ENCODE results near the gene PDE4D.
"Not testable (repeated sequence)": the region's sequence is repeated elsewhere in the genome, so short reads cannot be mapped to it uniquely, and the experiment has no call there.

PDE4D gene

DNA sequence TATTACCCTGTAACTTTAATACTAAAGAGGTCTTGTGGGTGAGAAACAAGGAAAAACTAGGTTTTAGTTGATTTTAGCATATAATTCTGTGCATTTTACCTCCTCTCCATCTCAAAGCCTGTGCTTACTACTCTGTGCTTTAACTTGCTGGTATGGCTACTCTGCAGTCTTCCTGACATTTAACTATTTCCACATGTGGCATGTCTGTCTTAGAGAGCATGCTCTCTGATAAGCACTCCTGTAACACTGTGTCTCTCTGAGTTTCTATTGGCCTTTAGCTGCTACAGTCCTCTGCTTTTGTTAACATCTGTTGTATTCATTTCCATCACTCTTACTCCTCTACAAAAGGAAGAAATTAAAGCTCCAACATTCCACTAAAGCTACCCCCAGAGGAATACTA lies 892.4 kb downstream of the PDE4D start:
- DNase-seq (ENCODE audit: low read depth in 4 of 4, low spot score in 1 of 4), result no peak

DNA sequence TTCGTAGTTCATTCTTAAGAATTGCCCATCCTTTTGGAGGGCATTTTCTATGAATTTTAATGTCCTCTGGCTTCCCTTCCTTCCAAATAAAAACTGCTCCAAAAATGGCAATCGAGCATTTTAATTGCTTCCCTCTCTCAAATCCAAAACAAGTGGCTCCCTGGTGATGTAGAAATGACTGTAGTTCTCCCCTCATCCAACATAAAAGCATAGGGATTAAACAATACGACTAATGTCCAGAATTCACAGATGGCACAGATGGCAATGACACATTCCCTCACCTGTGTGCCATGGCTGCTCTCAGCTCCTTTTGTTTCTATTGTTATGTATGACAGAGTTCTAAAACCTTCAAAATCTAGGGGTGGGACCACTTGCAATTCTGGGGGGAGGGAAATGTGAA lies 893.3 kb downstream of the PDE4D start:
- DNase-seq (ENCODE audit: low read depth in 4 of 4, low spot score in 1 of 4), result no peak

DNA sequence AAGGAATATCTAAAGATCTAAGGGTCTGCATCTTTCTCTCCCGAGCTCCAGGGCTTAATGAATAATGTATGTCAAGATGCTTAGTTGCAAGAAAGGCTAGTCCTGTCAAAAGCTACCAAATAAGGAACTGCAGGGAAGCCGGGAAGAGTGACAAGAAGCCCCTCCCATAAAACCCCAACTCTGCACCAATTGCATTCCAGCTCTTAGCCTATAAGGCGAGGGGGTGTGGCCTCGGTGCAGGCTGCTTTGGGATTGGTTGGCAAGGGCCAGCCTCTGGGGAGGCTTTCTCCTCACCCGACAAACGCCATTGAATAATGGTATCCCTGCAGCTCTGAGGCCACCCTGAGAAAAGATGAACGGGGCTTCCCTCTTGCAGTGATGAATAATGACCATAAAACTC lies 893.7 kb downstream of the PDE4D start:
- DNase-seq (ENCODE audit: low read depth in 4 of 4, low spot score in 1 of 4), result no peak

DNA sequence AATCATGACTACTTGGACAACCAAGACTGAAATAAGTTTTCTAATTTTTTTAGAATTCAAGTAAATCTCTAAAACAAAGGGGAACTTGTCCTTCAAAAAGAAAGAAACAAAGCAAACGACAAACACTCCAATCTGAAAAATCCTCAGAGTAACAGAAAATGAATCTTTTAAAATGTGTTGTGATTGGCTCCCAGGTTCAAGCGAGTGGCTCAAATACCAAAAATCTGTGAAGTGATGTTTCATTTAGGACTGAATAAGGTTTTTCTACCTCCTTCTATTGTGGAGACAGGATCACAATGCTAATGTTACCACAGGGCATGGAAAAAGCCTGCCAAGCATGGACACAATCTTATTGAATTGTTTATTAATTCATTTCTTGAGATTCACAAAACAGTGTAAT lies 895.0 kb downstream of the PDE4D start:
- no peak for DNase-seq (ENCODE audit: low read depth in 4 of 4, low spot score in 1 of 4)

DNA sequence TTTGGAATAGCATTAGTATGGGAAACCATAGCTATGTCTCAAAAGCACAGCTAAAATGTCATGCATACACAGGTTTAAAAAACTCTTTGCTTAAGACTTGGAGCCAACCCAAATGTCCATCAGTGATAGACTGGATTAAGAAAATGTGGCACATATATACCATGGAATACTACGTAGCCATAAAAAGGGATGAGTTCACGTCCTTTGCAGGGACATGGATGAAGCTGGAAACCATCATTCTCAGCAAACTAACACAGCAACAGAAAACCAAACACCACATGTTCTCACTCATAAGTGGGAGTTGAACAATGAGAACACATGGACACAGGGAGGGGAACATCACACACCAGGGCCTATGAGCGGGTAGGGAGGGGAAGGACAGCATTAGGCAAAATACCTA lies 897.7 kb downstream of the PDE4D start:
- DNase-seq (ENCODE audit: low read depth in 4 of 4, low spot score in 1 of 4), result not testable (repeated sequence)

DNA sequence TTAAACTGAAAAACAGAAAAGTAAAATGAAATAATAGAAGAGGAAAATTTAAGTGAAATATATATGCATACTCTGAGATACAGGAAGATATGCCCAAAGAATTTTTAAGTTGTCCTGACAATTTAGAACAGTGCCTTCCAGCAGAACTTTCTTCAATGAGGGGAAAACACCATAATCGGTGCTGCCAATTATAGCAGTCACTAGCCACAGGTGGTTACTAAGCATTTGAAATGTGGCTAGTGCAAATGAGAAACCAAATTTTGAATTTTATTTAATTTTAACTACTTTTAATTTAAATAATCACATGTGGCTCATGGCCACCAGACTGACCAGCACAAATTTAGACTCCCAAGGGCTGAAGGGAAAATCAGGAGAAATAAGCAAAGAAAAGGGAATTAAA lies 900.1 kb downstream of the PDE4D start:
- DNase-seq (ENCODE audit: low read depth in 4 of 4, low spot score in 1 of 4), result no peak

DNA sequence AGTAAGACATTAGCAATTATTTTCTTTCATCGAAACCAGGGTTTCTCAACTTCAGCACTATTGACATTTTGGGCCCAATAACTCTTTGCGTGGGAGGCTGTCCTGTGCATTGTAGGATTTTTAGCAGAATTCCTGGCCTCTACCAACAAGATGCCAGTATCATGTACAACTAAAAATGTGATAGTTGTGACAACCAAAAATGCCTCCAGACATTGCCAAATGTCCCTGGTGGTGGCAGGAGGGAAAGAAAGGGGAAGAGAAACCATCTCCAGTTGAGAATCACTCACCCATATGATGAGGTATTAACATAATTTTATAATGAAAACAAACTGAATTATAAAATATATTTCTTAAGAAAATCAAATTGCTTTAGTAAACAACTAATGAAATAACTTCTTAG lies 904.6 kb downstream of the PDE4D start:
- DNase-seq (ENCODE audit: low read depth in 4 of 4, low spot score in 1 of 4), result no peak

DNA sequence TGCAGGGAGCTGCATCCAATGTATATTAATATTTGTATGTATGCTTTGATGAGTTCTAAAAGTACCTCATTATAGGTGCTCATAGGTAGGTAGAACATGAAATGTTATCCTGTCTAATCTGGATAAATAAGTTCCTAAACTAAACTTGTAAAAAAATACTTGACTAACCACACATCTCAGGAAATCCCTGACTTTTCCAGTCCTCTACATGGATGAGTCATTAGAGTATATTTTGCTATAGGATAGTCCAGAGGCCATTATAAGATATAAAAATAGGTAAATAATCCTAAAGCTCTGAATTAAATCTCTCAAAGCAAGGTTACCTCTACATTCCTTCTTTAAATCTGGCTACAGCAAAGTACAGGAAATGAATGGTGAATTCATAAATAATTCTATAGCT lies 906.3 kb downstream of the PDE4D start:
- DNase-seq (ENCODE audit: low read depth in 4 of 4, low spot score in 1 of 4), result no peak

DNA sequence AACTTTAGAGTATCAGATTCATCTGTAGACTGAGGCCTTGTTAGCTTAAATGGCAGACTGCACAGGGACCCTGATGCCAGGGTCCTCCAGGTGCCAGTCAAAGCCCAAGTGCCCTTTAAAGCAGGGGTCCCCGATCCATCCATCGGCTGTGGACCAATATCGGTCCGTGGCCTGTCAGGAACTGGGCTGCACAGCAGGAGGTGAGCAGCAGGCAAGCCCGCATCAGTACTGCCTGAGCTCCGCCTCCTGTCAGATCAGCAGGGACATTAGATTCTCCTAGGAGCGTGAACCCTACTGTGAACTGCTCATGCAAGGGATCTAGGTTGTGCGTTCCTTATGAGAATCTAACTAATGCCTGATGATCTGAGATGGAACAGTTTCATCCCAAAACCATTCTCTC lies 907.2 kb downstream of the PDE4D start:
- DNase-seq (ENCODE audit: low read depth in 4 of 4, low spot score in 1 of 4), result no peak

DNA sequence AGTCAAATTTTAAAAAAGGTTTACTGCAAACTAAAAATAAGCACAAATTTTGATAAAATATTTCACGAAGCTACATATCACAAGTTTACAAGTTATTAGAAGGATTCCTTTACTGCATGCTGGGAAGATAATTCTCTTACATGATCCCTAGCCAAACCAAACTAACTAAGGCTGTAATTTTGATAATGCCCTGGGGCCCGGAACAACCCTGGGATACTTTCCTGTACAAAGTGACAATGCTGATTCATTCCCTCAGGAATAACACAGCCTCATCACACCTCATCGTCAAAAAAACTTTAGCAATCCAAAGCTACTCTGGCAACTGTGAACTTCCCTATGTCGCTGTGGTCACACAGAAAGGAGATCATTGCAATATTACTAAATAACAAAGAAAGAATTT lies 907.8 kb downstream of the PDE4D start:
- DNase-seq (ENCODE audit: low read depth in 4 of 4, low spot score in 1 of 4), result no peak

DNA sequence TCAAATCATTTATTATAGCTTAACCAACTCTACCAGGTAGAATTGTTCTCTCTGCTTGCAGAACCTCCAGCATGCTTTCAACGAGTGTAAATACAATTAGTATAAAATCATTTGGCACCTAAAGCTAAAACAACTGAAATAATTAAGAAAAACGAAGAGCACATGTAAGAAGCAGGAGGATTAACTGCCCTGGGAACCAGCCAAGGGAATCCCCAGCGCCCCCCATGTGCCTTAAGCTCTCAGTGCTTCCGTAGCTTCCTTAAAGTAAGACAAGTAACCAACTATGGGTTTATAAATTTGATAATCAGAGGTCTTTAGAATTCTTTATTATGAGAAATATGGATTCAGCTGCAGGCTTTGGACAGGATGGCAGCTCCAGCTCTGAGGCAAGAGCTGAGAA lies 908.2 kb downstream of the PDE4D start:
- DNase-seq (ENCODE audit: low read depth in 4 of 4, low spot score in 1 of 4), result no peak

DNA sequence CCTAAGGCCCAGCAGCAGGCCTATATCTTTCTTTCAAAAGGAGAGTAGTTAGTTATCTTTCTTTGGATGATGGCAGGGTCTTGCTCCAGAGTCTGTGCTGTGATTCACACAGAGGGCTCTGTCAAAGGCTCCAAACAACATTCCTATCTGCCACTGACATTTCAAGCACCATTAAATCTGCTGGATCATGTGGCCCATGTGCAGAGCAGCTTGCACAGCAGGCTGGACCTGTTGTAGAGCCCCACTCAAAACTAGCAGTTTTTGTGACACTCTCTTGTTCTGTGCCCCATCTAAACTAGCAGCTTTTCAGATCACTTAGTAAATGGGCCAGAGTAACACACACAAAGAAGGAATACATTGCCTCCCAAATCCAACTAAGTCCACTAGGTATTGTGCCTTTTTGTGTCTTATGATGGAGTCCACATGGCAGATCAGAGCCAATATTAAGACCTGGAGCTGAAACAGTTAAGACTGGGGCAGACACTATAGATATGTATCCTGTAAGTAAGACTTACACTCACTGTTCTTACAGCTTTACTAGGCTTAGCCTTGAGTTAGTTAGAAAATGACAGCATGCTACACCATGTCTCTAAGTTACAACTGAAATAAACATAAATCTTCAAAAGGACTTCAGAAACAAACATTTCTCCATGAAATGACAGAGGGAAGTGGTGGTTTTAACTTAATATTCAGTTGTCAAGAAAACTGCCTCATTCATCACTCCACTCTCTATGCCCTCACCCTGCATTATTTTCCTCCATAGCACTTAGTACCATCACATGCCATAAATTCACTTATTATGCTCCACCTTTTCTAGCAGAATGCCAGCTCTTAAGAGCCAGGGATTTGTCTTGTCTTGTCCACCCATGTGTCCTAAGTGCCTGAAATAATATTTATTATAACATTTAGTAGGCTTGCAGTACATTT lies 909.7 kb downstream of the PDE4D start:
- no peak for DNase-seq (ENCODE audit: low read depth in 4 of 4, low spot score in 1 of 4)

DNA sequence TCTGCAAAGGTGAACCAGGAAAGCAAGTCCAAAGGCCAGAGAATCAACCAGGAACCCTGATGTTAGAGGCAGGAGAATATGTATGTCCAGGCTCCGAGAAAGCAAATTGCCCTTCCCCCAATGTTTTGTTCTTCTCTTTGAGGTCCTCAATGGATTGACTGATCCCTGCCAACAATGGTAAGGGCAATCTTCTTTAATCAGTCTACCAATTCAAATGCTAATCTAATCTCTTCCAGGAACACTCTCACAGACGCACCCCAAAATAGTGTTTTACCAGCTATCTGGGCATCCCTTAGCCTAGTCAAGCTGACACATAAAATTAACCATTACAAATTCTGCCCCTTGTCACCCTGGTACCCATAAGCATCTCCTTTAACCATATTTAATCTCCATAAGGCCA lies 912.6 kb downstream of the PDE4D start:
- no peak for DNase-seq (ENCODE audit: low read depth in 4 of 4, low spot score in 1 of 4)

DNA sequence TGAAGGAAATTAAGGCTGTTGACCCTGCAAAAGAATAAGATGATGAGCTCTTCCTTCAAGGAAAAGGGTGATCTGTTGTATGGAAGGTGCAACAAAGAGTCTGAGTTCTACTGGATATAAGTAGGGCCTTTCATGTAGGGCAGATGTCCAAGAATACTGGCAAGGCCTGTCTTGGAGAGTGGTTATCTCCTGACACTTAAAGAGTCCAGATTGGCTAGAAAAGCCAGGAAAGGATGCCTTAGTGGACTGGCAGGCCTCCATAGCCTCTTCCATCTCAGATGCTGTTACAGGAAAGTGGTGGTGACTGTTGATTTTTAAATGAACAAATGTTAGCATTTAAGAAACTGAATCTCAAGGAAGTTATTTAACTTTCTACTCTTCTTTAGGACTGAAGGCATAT lies 914.4 kb downstream of the PDE4D start:
- DNase-seq (ENCODE audit: low read depth in 4 of 4, low spot score in 1 of 4), result no peak

DNA sequence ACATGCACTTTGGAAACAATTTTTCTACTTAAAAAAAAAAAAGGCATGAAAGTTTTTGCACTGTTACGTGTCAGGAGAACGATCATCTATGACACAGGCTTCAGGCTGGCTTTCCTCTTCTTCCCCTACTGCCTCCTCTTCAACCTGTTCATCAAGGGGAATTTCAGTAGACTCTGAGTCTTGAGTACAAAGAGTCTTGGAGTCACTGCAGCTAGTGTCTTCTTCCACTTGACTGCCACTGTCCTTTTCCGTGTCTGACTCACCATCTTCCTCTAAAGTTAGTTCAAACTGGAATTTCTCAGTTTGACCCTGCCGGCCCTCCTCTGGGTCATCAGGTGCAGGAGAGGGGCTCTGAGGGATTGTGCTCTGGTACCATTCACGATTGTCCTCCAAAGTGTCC lies 918.9 kb downstream of the PDE4D start:
- no peak for DNase-seq (ENCODE audit: low read depth in 4 of 4, low spot score in 1 of 4)

DNA sequence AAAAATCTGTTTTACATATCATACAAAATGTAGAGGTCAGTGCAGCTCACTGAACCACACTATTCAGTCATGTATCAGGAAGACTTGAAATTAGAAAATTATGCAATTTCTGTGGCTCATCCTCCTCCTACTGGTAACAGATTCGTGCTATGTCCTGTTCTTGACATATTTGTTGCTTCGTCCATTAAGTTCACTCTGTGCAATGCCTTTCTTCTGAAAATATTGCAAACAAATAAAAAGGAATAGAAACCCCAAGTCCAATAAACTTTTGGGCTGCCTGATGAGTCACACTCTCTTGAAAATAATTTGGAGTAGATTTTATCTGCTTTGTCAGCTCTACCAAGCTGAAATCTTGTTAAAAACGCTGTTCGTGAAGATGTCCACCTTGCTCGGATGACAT lies 919.4 kb downstream of the PDE4D start:
- DNase-seq (ENCODE audit: low read depth in 4 of 4, low spot score in 1 of 4), result no peak

DNA sequence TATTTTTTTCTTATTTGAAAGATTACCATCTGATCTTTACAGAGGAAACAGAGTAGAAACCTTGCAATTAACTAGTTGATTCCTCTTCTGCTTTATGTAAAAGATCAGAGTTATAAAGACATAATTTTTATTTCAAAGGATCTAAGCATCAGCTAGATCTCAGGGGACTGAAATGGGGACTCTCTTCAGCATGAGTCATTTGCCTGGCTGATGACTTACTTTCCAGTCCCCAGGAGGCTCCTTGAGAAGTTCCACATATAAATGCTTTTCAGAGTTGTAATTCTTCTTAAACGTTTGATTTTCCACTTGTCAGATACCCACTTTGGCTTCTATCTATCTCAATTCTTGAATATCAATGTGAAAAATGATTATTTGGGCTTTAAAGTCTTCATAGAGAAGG lies 921.2 kb downstream of the PDE4D start:
- no peak for DNase-seq (ENCODE audit: low read depth in 4 of 4, low spot score in 1 of 4)

DNA sequence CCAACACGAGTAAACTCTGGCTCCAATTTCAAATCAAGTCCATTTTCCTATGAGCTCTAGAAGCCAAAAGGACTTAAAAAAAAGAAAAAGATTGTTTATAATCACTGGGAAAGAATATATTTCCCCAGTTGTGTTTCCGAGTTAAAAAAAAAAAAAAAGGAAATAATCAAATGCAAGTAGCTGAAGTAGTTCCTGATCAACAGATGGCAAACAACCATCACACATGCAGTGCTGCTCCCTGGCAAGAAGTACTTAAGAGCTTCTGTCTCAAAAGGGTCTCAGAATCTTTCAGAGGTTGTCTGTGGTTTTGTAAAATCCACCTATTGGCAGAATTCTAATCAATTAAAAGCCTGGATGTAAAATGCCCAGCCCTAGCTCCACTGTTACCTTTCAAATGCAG lies 922.8 kb downstream of the PDE4D start:
- DNase-seq (ENCODE audit: low read depth in 4 of 4, low spot score in 1 of 4), result no peak

DNA sequence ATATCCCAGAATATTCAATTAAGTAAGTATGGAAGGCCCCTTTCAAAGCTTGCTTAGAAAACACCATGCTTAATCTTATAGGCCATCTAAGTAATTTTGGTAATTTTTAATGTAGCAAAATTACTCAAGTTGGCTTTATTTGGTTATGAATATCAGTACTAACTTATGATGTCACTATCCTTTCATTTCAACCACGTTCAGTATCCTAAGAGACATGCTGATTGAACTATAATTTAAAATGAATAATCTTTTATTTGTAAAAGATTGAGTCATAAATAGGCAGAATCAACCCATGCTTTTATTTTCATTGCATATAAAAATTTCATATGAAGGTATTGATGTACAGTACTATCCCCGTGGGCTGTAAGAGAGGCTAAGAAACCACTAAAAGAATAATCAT lies 923.7 kb downstream of the PDE4D start:
- no peak for DNase-seq (ENCODE audit: low read depth in 4 of 4, low spot score in 1 of 4)

DNA sequence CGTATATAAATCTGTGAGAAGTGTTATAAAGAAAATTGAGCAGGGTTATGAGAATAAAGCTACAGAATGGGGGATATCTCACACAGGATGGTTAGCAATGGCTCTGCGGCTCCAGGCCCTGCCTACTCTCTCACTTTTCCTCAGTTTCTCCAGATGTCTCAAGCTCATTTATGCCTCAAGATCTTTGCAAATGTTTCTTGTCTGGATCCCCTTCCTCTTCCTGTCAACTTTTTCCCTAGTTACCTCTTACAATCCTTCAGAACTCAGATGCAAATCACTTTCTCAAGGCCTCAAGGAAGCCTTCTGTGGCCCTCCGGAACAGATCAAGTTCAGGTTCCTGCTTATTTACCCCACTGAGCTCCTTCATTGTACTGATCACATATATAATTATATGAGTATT lies 924.3 kb downstream of the PDE4D start:
- no peak for DNase-seq (ENCODE audit: low read depth in 4 of 4, low spot score in 1 of 4)

DNA sequence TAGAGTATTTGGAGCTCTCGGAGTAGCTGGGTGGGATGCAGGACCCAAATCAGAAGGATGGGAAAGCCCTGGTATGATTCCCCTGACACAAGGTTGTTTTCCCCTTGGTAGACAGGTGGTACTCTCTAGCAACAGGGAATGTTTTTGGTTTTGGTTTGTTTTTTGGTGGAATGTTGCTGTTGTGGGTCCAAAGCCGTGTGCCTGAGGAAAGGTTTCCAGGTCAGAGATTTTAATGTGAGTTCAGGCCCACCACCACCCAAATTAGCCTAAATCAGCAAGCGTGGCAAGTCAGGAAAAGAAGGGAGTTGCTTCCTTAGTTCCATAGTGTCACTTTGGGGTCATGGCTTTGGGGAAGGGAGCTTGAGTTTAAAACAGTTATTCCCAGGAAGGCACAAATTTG lies 925.2 kb downstream of the PDE4D start:
- DNase-seq (ENCODE audit: low read depth in 4 of 4, low spot score in 1 of 4), result no peak

DNA sequence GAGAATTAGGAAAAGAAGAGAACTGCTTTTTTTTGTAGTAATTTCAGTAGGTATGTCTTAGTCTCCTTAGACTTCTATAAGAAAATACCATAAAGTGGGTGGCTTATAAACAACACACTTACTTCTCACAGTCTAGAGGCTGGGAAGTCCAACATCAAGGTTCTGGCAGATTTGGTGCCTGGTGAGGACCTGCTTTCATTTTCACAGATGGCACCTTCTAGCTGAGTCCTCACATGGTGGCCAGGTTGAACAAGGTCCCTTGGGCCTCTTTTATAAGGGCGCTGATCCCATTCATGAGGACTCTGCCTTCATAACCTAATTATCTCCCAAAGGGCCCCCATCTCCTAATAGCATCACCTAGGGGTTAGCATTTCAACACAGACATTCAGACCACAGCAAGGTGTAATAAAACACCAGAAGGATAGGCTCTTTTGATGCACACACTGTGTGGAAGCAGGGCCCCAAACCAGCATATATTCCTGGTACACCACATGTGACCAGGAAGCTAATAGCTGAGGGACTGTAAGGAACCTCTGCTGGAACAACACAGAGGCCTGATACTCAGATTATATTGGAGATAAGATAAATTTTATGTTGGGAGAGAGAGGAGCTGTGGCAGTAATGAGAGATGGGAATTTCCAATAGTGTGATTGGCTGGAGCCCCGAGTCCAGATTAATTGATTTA lies 925.8 kb downstream of the PDE4D start:
- DNase-seq (ENCODE audit: low read depth in 4 of 4, low spot score in 1 of 4), result no peak
